K562 (cell line): ENCODE measurements around the gene TFCP2. TPM values are rescaled to one million over a fixed set of nuclear protein-coding genes. Genes with fewer than 3 reads are reported as not detected.

Experiments
- EGR1 ChIP-seq: fragments of 450-650 bp; conservative IDR thresholded peaks from 2 replicates; pipeline ENCODE4 v1.6.1; 2017; ENCODE audit warnings: mild to moderate bottlenecking
- GATAD2A ChIP-seq: fragments of 450-650 bp; IDR thresholded peaks from 2 replicates; pipeline ENCODE4 v1.6.1; 2017
- HMGN3 ChIP-seq: IDR thresholded peaks from 2 replicates; pipeline ENCODE4 v1.6.1; 2011; ENCODE audit warnings: borderline replicate concordance, low read depth, mild to moderate bottlenecking, mixed read lengths, low read length; ENCODE audit not compliant: insufficient read length; ENCODE audit errors: extremely low read depth
- IFI16 ChIP-seq: fragments of 250-450 bp; sonication (Bioruptor Pico); IDR thresholded peaks from 2 replicates; pipeline ENCODE4 v2.1.2; 2022; ENCODE audit warnings: mild to moderate bottlenecking, inconsistent platforms
- KAT8 ChIP-seq: fragments of 450-650 bp; IDR thresholded peaks from 2 replicates; pipeline ENCODE4 v1.6.1; 2016; ENCODE audit warnings: low read depth, mild to moderate bottlenecking
- MED1 ChIP-seq: sonication (generic); formaldehyde crosslinking; IDR thresholded peaks from 2 replicates; pipeline ENCODE4 v1.8.1; 2023; ENCODE audit warnings: missing genetic modification reagents, borderline replicate concordance
- NFE2 ChIP-seq: IDR thresholded peaks from 2 replicates; pipeline ENCODE4 v1.6.1; 2014; ENCODE audit warnings: antibody characterized with exemption, low read depth
- PYGO2 ChIP-seq: fragments of 450-650 bp; IDR thresholded peaks from 2 replicates; pipeline ENCODE4 v1.6.1; 2016; ENCODE audit warnings: mild to moderate bottlenecking, missing genetic modification characterization, moderate library complexity, missing compliant biosample characterization
- SLC30A9 ChIP-seq: fragments of 250-450 bp; sonication (Bioruptor Pico); IDR thresholded peaks from 2 replicates; pipeline ENCODE4 v1.8.0; 2022; ENCODE audit warnings: mild to moderate bottlenecking, moderate library complexity
- SNIP1 ChIP-seq: fragments of 450-650 bp; IDR thresholded peaks from 2 replicates; pipeline ENCODE4 v1.7.1; 2017; ENCODE audit warnings: low read depth, mild to moderate bottlenecking
- ZFP1 ChIP-seq: fragments of 450-650 bp; formaldehyde crosslinking; IDR thresholded peaks from 2 replicates; pipeline ENCODE4 v1.4.0; 2020; ENCODE audit warnings: mild to moderate bottlenecking, mixed read lengths
- ZNF24 ChIP-seq: fragments of 450-650 bp; IDR thresholded peaks from 2 replicates; pipeline ENCODE4 v1.6.1; 2016
- ZNF766 ChIP-seq: fragments of 200-800 bp; sonication (Bioruptor generic); conservative IDR thresholded peaks from 2 replicates; pipeline ENCODE4 v1.6.1; 2016; ENCODE audit warnings: missing genetic modification characterization, missing compliant biosample characterization
- polyA plus RNA-seq, 8 experiments: library from polyadenylated mRNA; depleted of rRNA in 4 of 8; stranded (reverse) in 5 of 8; unstranded in 3 of 8; fragments of >200 nt; fragmentation: Nextera tagmentation in 2 of 8; fragmentation: Illumina TruSeq in 1 of 8; extraction: Ambion mirVana in 2 of 8; extraction: Trizol in 1 of 8; gene quantifications; 2 replicates each; pipeline versions ENCODE4 v1.2.1 to v1.2.3, GENCODE V29; 2011 to 2014; ENCODE audit warnings: inconsistent platforms in 1 of 8, missing spikeins in 1 of 8
- total RNA-seq, 7 experiments: library from RNA; depleted of rRNA in 6 of 7; stranded (reverse); fragments of >200 nt in 6 of 7; fragmentation: Illumina TruSeq in 2 of 7; extraction: Trizol in 2 of 7; gene quantifications; 2 replicates each; pipeline versions ENCODE4 v1.2.1 to v1.2.3, GENCODE V29; 2011 to 2021; ENCODE audit warnings: low replicate concordance in 1 of 7
- TF ChIP-seq, protein P1 (sequence below): fragments of 450-650 bp; IDR thresholded peaks from 2 replicates; pipeline ENCODE4 v1.6.1; 2016
- TF ChIP-seq, protein P2 (sequence below): IDR thresholded peaks from 3 replicates; pipeline ENCODE4 v1.6.1; 2011; ENCODE audit warnings: borderline replicate concordance, mild to moderate bottlenecking, moderate library complexity; ENCODE audit not compliant: insufficient read length; ENCODE audit errors: extremely low read depth
- TF ChIP-seq, protein P3 (sequence below): sonication (generic); formaldehyde crosslinking; IDR thresholded peaks from 2 replicates; pipeline ENCODE4 v1.8.0; 2022; ENCODE audit warnings: mild to moderate bottlenecking, missing genetic modification reagents, borderline replicate concordance

The TFCP2 gene
- total and polyA plus RNA-seq, 9 of the 15 experiments (the other 6 are each of a cell fraction or from before 2014, with no cell fraction given), result 8.0 to 38.9 (median 19.3) TPM

DNA sequence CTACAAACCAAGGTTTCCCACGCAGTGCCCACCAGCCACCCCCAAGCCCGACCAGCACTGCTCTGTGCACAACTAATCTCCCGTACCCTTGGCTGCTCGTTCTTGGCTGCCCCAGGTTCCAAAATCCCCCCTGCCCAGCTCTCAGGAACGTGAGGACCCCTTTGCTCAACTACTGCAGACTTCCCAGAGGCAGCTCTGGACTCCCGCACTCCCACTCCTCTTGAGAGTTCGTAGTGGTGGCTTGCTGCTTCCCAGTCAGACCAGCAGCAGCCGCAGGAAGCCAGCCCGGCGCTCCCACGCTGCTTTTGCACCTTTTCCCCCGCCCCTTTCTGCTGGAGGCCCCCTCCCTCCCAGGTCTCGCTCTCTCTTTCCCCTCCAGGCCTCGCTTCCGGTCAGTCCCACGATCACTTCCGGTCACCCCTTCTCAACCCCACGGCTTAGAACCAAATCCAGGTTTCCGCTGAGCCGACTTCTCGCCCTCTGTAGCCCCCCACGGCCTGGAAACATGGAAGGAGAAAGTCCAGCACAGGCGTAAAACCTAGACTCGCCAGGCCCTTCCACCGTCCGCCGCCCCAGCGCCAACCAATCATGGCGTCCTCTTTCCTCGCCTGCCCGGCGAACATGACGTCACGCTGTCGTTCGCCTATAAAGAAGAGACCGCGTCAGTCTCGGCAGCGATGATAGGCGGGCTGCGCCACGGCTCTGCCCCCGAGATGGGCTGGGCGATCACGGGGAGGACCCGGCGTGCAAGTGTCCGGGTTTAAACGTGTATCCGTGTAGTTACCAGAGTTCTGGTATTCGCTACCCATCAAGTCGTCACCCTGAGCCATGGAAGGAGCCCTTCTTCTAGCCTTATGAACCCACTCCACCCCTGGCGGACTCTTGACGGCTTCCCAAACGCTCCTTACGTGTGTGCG lies at the start of gene TFCP2 (continued):
- peak; percentile 73; the same call in 1 of the 2 replicates for TF ChIP-seq ZNF766 (CRISPR knock-in tag)
- TF ChIP-seq, protein P1, sequence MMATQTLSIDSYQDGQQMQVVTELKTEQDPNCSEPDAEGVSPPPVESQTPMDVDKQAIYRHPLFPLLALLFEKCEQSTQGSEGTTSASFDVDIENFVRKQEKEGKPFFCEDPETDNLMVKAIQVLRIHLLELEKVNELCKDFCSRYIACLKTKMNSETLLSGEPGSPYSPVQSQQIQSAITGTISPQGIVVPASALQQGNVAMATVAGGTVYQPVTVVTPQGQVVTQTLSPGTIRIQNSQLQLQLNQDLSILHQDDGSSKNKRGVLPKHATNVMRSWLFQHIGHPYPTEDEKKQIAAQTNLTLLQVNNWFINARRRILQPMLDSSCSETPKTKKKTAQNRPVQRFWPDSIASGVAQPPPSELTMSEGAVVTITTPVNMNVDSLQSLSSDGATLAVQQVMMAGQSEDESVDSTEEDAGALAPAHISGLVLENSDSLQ, result peak; percentile 94
- TF ChIP-seq, protein P2, sequence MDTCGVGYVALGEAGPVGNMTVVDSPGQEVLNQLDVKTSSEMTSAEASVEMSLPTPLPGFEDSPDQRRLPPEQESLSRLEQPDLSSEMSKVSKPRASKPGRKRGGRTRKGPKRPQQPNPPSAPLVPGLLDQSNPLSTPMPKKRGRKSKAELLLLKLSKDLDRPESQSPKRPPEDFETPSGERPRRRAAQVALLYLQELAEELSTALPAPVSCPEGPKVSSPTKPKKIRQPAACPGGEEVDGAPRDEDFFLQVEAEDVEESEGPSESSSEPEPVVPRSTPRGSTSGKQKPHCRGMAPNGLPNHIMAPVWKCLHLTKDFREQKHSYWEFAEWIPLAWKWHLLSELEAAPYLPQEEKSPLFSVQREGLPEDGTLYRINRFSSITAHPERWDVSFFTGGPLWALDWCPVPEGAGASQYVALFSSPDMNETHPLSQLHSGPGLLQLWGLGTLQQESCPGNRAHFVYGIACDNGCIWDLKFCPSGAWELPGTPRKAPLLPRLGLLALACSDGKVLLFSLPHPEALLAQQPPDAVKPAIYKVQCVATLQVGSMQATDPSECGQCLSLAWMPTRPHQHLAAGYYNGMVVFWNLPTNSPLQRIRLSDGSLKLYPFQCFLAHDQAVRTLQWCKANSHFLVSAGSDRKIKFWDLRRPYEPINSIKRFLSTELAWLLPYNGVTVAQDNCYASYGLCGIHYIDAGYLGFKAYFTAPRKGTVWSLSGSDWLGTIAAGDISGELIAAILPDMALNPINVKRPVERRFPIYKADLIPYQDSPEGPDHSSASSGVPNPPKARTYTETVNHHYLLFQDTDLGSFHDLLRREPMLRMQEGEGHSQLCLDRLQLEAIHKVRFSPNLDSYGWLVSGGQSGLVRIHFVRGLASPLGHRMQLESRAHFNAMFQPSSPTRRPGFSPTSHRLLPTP, result no peak
- no peak for TF ChIP-seq SNIP1
- TF ChIP-seq GATAD2A, result 0 out of 2 replicates have a peak, but pooled peaks have one; percentile 53
- no peak for TF ChIP-seq SLC30A9 (CRISPR knock-in tag)
- TF ChIP-seq HMGN3, result peak; percentile 3
- no peak for TF ChIP-seq NFE2
- no peak for TF ChIP-seq PYGO2
- no peak for TF ChIP-seq MED1 (CRISPR knock-in tag)
- TF ChIP-seq KAT8, result no peak
- no peak for TF ChIP-seq IFI16 (CRISPR knock-in tag)
- no peak for TF ChIP-seq ZFP1 (CRISPR knock-in tag)
- TF ChIP-seq EGR1, result peak; percentile 76
- TF ChIP-seq, protein P3, sequence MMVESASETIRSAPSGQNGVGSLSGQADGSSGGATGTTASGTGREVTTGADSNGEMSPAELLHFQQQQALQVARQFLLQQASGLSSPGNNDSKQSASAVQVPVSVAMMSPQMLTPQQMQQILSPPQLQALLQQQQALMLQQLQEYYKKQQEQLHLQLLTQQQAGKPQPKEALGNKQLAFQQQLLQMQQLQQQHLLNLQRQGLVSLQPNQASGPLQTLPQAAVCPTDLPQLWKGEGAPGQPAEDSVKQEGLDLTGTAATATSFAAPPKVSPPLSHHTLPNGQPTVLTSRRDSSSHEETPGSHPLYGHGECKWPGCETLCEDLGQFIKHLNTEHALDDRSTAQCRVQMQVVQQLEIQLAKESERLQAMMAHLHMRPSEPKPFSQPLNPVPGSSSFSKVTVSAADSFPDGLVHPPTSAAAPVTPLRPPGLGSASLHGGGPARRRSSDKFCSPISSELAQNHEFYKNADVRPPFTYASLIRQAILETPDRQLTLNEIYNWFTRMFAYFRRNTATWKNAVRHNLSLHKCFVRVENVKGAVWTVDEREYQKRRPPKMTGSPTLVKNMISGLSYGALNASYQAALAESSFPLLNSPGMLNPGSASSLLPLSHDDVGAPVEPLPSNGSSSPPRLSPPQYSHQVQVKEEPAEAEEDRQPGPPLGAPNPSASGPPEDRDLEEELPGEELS, result no peak
- no peak for TF ChIP-seq ZNF24
